Endodermal cell (in vitro differentiated cells): ENCODE measurements around the gene CFAP54. TPM values are rescaled to one million over a fixed set of nuclear protein-coding genes. Genes with fewer than 3 reads are reported as not detected.

Experiments
- DNase-seq: peaks from one replicate; pipeline ENCODE4 v3.0.0-alpha.2; 2017
- H3K27ac ChIP-seq: 2 replicates; pipeline ENCODE4 v1.5.1; 2013; ENCODE audit warnings: mild to moderate bottlenecking, low read depth, low read length, moderate library complexity
- H3K27me3 ChIP-seq: 2 replicates; pipeline ENCODE4 v1.6.1; 2013; ENCODE audit warnings: mild to moderate bottlenecking, low read length, moderate library complexity; ENCODE audit not compliant: insufficient read depth, control insufficient read depth, poor library complexity, severe bottlenecking
- H3K36me3 ChIP-seq: 2 replicates; pipeline ENCODE4 v1.7.0; 2013; ENCODE audit warnings: mild to moderate bottlenecking, low read length, moderate library complexity; ENCODE audit not compliant: control insufficient read depth, insufficient read depth
- H3K4me1 ChIP-seq: one replicate; pipeline ENCODE4 v1.7.0; 2013; ENCODE audit warnings: low read length; ENCODE audit not compliant: control insufficient read depth, insufficient read depth
- H3K4me3 ChIP-seq: 2 replicates; pipeline ENCODE4 v1.5.1; 2013; ENCODE audit warnings: mild to moderate bottlenecking, low read length, moderate library complexity
- H3K9ac ChIP-seq: 2 replicates; pipeline ENCODE4 v1.6.1; 2013; ENCODE audit warnings: mild to moderate bottlenecking, low read length, moderate library complexity; ENCODE audit not compliant: poor library complexity, severe bottlenecking; ENCODE audit errors: extremely low read depth
- H3K9me3 ChIP-seq: 2 replicates; pipeline ENCODE4 v1.6.1; 2013; ENCODE audit warnings: mild to moderate bottlenecking, low read length, moderate library complexity; ENCODE audit not compliant: control insufficient read depth
- H3K27ac Mint-ChIP-seq: 2 replicates; pipeline ENCODE4 v1.8.0; 2020; ENCODE audit warnings: mixed read lengths
- H3K27me3 Mint-ChIP-seq: 2 replicates; pipeline ENCODE4 v1.8.0; 2021; ENCODE audit warnings: mild to moderate bottlenecking, mixed read lengths; ENCODE audit not compliant: insufficient read depth
- H3K36me3 Mint-ChIP-seq: 2 replicates; pipeline ENCODE4 v1.8.0; 2020; ENCODE audit warnings: low read depth, mixed read lengths
- H3K4me1 Mint-ChIP-seq: 2 replicates; pipeline ENCODE4 v1.8.0; 2020; ENCODE audit warnings: mixed read lengths
- H3K4me3 Mint-ChIP-seq: 2 replicates; pipeline ENCODE4 v1.8.0; 2020; ENCODE audit warnings: mild to moderate bottlenecking, moderate library complexity, mixed read lengths
- H3K9me3 Mint-ChIP-seq: 2 replicates; pipeline ENCODE4 v1.8.0; 2020; ENCODE audit warnings: mild to moderate bottlenecking, mixed read lengths
- WGBS, 2 experiments: methylation state at CpG; one replicate each; pipeline versions ENCODE4 v1.1.5 to v1.1.7; 2013; ENCODE audit warnings: missing lambda C conversion rate in 2 of 2, mixed read lengths in 1 of 2; ENCODE audit not compliant: insufficient coverage in 1 of 2, insufficient read length in 1 of 2; 5-methylcytosine and 5-hydroxymethylcytosine counted together
- total RNA-seq, 2 donors: library from RNA; stranded (reverse); fragmentation: NEBNext Ultra II Directional in 1 of 2; extraction: Animal tissue kit (Norgen Biotek cat#: 25700) in 1 of 2; gene quantifications; 2 replicates in 1 of 2; 3 replicates in 1 of 2; pipeline ENCODE4 v1.2.1, GENCODE V29; 2021
- TF ChIP-seq, protein P1 (sequence below): fragments of 200-600 bp; sonication (generic); conservative IDR thresholded peaks from 2 replicates; pipeline ENCODE4 v1.5.0; 2021; ENCODE audit warnings: antibody characterized with exemption, mild to moderate bottlenecking

Gene CFAP54
- total RNA-seq, 2 donors from 2014 or later: 1.5 to 1.7 TPM

DNA sequence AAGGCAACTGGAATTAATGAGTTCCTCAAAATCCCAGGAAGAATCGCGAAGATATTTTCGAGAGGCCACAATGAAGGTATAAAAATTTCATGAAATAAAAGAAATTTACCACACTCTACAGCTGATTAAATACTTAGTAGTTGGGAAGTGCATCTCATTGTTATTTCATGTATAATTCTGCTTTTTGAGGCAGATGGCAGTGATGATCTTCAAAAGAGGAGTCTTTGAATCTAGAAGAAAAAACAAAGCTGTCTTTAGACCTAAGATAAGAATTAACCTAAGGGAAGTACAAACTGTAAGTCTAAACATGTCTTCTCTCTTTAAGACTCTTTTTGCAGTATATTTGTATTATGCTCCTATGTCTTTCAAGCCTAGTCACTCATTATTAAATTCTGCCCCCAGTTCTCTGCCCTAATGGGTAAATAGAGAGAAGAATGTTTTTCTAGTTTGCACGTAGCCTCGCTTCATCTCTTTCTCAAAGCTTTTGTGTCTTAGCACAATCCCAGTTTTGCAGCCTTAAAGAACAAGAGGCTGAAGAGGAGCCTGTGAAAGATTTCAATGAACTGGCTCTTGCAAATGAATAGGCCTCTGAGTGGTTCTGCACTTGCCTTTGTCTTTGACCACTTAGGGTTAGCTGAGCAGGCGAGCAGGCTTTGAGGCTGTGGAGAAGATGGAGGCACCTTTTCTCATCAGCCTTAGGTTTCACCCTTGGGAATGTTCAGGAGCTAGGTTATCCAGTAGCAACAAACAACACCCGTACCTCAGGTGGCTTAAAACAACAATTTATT, 32.7 kb downstream of the CFAP54 start:
- no peak overlapping the region for H3K4me3 ChIP-seq
- peak overlapping the region; percentile 24 for H3K27ac Mint-ChIP-seq

DNA sequence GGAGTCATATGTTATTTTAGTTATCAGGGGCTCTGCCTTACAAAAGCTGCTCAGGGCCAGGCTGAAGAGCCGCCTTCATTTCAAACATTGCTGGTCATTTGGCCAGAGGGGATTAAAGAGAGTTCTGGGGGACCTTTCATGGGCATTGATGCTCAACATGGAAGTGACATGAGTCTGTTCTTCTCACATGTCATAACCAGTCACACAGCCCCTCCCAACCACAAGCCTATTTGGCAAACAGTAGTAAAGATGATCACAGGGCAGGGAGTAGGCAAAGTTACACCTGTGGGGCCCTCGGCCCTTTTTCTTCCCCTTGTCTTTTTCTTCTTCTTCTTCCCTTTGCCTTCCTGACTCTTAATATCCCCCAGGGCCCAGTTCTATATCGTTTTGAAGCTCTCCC, 33.3 kb downstream of the CFAP54 start:
- Histone ChIP-seq H3K4me3 (no peak overlapping the region), H3K36me3 (no peaks in the 10 kb centered on the region), H3K9ac (no peak overlapping the region), H3K27me3 (no peaks in the 10 kb centered on the region), H3K27ac (no peak overlapping the region), H3K9me3 (no peaks in the 10 kb centered on the region), H3K4me1 (no peaks in the 10 kb centered on the region)
- DNase-seq: no peak
- TF ChIP-seq, protein P1, sequence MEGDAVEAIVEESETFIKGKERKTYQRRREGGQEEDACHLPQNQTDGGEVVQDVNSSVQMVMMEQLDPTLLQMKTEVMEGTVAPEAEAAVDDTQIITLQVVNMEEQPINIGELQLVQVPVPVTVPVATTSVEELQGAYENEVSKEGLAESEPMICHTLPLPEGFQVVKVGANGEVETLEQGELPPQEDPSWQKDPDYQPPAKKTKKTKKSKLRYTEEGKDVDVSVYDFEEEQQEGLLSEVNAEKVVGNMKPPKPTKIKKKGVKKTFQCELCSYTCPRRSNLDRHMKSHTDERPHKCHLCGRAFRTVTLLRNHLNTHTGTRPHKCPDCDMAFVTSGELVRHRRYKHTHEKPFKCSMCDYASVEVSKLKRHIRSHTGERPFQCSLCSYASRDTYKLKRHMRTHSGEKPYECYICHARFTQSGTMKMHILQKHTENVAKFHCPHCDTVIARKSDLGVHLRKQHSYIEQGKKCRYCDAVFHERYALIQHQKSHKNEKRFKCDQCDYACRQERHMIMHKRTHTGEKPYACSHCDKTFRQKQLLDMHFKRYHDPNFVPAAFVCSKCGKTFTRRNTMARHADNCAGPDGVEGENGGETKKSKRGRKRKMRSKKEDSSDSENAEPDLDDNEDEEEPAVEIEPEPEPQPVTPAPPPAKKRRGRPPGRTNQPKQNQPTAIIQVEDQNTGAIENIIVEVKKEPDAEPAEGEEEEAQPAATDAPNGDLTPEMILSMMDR: no peak
- no peaks in the 10 kb centered on the region for H3K36me3 Mint-ChIP-seq
- H3K4me3 Mint-ChIP-seq: no peak overlapping the region
- H3K27ac Mint-ChIP-seq: no peak overlapping the region
- H3K27me3 Mint-ChIP-seq: no peaks in the 10 kb centered on the region
- peaks cover 9% of the 10 kb centered on the region for H3K4me1 Mint-ChIP-seq
- H3K9me3 Mint-ChIP-seq: no peaks in the 10 kb centered on the region
- WGBS, 2 experiments: 78 to 89% methylated on average over 1 to 3 of the region's 3 CpGs

More for the DNA sequence above, 32.7 kb downstream of the CFAP54 start:
- H3K27me3 Mint-ChIP-seq: no peaks in the 10 kb centered on the region
- Histone ChIP-seq H3K4me1 (no peaks in the 10 kb centered on the region), H3K27ac (peak overlapping the region; percentile 19), H3K9me3 (no peaks in the 10 kb centered on the region), H3K9ac (no peak overlapping the region), H3K36me3 (no peaks in the 10 kb centered on the region), H3K27me3 (no peaks in the 10 kb centered on the region)
- no peaks in the 10 kb centered on the region for H3K9me3 Mint-ChIP-seq
- no peaks in the 10 kb centered on the region for H3K36me3 Mint-ChIP-seq
- DNase-seq: peak; percentile 71
- no peak overlapping the region for H3K4me3 Mint-ChIP-seq
- 89 to 93% methylated on average over 2 to 7 of the region's 7 CpGs for WGBS, 2 experiments
- H3K4me1 Mint-ChIP-seq: peaks cover 9% of the 10 kb centered on the region
- TF ChIP-seq, protein P1: no peak

DNA sequence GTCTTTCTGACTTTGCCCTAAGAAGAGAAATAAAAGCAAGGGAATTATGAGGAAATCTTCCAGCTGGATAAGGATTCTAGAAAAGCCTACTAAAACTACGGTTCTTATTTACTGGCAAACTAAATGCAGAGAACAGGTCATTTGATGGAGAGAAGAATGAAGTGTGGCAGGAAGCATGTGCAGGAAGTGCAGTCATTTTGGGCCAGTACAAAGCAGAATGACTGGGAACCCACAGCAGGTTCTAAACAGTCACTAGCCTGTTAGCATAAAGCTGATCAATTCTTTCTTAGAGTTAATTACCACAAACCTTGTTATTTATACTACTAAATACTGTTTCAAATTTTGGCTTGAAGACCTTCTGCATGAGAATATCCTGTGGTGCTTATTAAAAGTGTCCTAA, 36.7 kb downstream of the CFAP54 start:
- Mint-ChIP-seq H3K9me3 (no peaks in the 10 kb centered on the region), H3K4me3 (no peak overlapping the region), H3K36me3 (no peaks in the 10 kb centered on the region), H3K4me1 (peaks cover 9% of the 10 kb centered on the region), H3K27me3 (no peaks in the 10 kb centered on the region), H3K27ac (no peak overlapping the region)
- Histone ChIP-seq H3K4me1 (no peaks in the 10 kb centered on the region), H3K4me3 (no peak overlapping the region), H3K27me3 (no peaks in the 10 kb centered on the region), H3K9ac (no peak overlapping the region), H3K36me3 (no peaks in the 10 kb centered on the region), H3K9me3 (no peaks in the 10 kb centered on the region), H3K27ac (no peak overlapping the region)
- TF ChIP-seq, protein P1: no peak
- 89 to 100% methylated on average over 1 of the region's 1 CpG for WGBS, 2 experiments
- no peak for DNase-seq
